Measurements from ENCODE around the gene ELOVL2. TPM values are rescaled to one million over a fixed set of nuclear protein-coding genes. Genes with fewer than 3 reads are reported as not detected.

The ELOVL2 gene
- total RNA-seq, 2 donors from 2014 or later: 0.86 to 1.6 TPM

DNA sequence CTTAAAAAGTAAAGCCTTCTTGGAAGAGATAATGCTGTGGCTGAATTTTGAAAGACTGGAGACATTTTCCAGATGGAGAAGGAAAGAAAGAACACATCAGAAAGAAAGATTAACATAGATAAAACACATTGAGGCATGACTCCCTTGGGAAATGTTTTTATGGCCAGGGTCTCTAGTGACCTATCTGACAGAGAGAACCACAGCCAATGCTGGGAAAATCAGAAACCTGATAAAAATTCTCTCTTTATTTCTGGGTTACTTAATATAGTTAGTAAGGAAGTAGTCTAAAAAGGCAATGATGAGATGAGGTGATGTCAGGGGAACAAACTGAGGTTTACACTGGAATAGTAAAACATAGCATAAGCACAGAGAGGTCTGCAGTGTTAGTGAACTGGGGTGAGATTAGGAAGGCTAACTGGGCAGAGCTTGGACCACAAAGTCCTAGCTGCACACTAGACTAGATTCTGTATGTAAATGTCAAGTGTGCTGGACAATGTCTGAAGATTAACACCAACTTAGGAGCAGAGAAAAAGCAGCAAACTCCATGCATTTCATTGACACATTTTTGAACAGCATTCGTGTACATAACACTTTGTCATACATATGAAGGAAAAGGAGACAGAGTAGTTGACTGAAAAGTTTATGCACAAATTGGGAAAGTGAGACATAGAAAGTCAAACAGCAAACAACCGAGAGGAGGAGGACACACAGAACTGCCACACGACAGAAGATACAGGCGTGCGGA lies 31.0 kb downstream of the ELOVL2 start:
- no peak for DNase-seq (ENCODE audit: low spot score)
- Histone ChIP-seq H3K4me1 (peaks cover 0 to 8% of the 10 kb centered on the region in 2 donors), H3K9me3 (no peaks in the 10 kb centered on the region), H3K27ac (no peak overlapping the region), H3K36me3 (no peaks in the 10 kb centered on the region), H3K27me3 (no peaks in the 10 kb centered on the region), H3K4me3 (no peak overlapping the region)
- TF ChIP-seq, protein P1, sequence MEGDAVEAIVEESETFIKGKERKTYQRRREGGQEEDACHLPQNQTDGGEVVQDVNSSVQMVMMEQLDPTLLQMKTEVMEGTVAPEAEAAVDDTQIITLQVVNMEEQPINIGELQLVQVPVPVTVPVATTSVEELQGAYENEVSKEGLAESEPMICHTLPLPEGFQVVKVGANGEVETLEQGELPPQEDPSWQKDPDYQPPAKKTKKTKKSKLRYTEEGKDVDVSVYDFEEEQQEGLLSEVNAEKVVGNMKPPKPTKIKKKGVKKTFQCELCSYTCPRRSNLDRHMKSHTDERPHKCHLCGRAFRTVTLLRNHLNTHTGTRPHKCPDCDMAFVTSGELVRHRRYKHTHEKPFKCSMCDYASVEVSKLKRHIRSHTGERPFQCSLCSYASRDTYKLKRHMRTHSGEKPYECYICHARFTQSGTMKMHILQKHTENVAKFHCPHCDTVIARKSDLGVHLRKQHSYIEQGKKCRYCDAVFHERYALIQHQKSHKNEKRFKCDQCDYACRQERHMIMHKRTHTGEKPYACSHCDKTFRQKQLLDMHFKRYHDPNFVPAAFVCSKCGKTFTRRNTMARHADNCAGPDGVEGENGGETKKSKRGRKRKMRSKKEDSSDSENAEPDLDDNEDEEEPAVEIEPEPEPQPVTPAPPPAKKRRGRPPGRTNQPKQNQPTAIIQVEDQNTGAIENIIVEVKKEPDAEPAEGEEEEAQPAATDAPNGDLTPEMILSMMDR (IDR thresholded peaks at IDR 0.05): no peak

DNA sequence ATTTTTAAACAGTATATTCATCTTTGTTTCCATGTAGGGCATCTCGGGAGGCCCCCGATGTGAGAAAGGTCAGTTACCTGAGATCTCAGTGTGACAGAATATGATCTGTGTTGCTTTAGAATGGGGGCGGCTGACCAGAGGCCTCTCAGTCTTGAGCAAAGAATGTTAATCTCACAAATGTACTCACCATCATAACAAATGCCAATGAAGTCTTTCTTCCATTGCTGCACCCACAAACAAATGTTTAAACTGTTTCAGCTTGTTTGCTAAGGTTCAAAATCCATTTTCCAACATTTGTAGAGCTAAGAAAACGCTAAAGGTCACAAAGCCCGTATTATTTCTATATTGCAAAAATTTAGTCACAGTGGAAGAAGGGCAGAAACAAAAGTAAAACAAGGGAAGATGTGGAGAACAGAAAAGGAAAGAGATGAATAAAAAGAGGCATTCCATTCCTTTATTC lies 31.8 kb downstream of the ELOVL2 start:
- Histone ChIP-seq H3K9me3 (no peaks in the 10 kb centered on the region), H3K27ac (no peak overlapping the region), H3K4me1 (peaks cover 0 to 8% of the 10 kb centered on the region in 2 donors), H3K27me3 (no peaks in the 10 kb centered on the region), H3K36me3 (no peaks in the 10 kb centered on the region), H3K4me3 (no peak overlapping the region)
- no peak for DNase-seq (ENCODE audit: low spot score)
- TF ChIP-seq, protein P1 (IDR thresholded peaks at IDR 0.05): no peak

DNA sequence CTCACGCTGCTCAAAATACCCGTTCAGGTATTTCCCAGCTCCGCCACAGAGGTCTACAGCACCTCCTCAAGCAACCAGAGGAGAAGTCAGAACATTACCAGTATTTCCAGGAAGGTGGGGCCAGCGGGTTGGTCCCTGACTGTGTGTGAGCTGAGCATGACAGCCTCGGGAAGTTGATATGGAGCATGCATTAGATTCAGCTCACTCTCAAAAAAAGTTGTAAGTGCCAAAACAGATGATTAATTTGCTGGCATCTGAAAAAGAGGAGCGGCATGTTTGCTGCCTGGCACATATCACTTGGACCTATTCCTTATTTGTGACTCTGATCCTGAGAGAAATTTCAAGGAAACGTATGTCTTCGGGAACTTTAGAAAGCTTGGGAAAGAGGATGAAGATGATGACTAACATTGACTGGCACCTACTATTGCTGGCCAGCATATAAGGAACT lies 32.3 kb downstream of the ELOVL2 start:
- Histone ChIP-seq H3K36me3 (no peaks in the 10 kb centered on the region), H3K27me3 (no peaks in the 10 kb centered on the region), H3K9me3 (no peaks in the 10 kb centered on the region), H3K4me1 (peaks cover 0 to 8% of the 10 kb centered on the region in 2 donors), H3K27ac (no peak overlapping the region), H3K4me3 (no peak overlapping the region)
- TF ChIP-seq, protein P1 (IDR thresholded peaks at IDR 0.05): no peak
- no peak for DNase-seq (ENCODE audit: low spot score)

DNA sequence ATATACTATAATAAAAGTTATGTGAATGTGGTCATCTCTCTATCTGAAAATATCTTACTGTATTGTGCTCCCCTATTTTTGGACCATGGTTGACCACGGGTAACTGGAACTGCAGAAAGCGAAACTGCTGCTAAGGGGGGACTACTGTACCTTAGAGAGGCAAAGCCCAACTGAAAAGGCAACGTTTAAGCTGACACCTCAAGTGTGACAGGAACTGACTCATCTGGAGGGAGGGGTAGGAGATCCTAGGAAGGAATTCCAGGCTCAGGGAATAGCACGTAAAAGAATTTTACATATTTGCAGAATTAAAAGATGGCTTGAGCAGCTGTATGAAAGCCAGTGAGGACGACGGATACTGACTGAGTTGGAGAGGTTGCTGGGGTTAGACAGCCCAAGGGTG lies 34.8 kb downstream of the ELOVL2 start:
- no peak overlapping the region for H3K4me3 ChIP-seq
- H3K36me3 ChIP-seq: no peaks in the 10 kb centered on the region
- H3K4me1 ChIP-seq: peaks cover 0 to 8% of the 10 kb centered on the region in 2 donors
- TF ChIP-seq, protein P1 (IDR thresholded peaks at IDR 0.05): no peak
- no peak for DNase-seq (ENCODE audit: low spot score)
- no peaks in the 10 kb centered on the region for H3K27me3 ChIP-seq
- no peaks in the 10 kb centered on the region for H3K9me3 ChIP-seq
- H3K27ac ChIP-seq: no peak overlapping the region

DNA sequence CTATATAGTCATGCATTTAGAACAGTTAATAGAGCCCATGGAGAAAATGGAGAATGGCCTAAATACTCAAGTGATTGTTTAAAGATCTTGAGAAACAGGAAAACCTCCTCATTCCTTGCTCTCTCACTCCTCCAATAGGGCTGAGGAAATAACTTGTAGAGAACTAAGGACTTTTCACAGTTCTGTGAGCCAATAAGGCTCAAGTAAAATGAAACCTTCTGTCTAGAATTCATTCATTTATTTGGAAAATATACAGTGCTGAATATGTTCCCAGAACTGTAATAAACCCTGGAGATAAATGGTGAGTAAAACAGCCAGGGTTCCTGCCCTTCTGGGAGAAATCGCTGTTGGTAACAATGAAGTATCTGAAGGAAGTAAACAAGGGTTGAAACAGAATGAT lies 35.3 kb downstream of the ELOVL2 start:
- Histone ChIP-seq H3K9me3 (no peaks in the 10 kb centered on the region), H3K27ac (no peak overlapping the region), H3K27me3 (no peaks in the 10 kb centered on the region), H3K4me3 (no peak overlapping the region), H3K4me1 (peaks cover 0 to 8% of the 10 kb centered on the region in 2 donors), H3K36me3 (no peaks in the 10 kb centered on the region)
- DNase-seq (ENCODE audit: low spot score): no peak
- TF ChIP-seq, protein P1 (IDR thresholded peaks at IDR 0.05): no peak

Data from right atrium auricular region (tissue), 2 donors.